Trophoblast cell (in vitro differentiated cells and primary cell): ENCODE results near the gene ATOH7.
A peak's percentile ranks its signal among the peaks of the same experiment; 100 is the strongest.

Source experiments
- DNase-seq, 2 donors: peaks; one replicate each; pipeline ENCODE4 v3.0.0-alpha.2; 2016
- H2AFZ ChIP-seq: 2 replicates; pipeline ENCODE4 v1.6.1; 2013; ENCODE audit warnings: low read length, moderate library complexity, mild to moderate bottlenecking; ENCODE audit not compliant: insufficient read depth, poor library complexity
- H2AK5ac ChIP-seq: 2 replicates; pipeline ENCODE4 v1.6.1; 2013; ENCODE audit warnings: mild to moderate bottlenecking, low read length
- H2BK120ac ChIP-seq: 2 replicates; pipeline ENCODE4 v1.6.1; 2013; ENCODE audit warnings: low read length, mild to moderate bottlenecking, moderate library complexity; ENCODE audit not compliant: insufficient read depth, poor library complexity
- H2BK12ac ChIP-seq: 2 replicates; pipeline ENCODE4 v1.6.1; 2013; ENCODE audit warnings: mild to moderate bottlenecking, low read length, moderate library complexity
- H2BK5ac ChIP-seq: 2 replicates; pipeline ENCODE4 v1.6.1; 2013; ENCODE audit warnings: low read length, low read depth, moderate library complexity, mild to moderate bottlenecking; ENCODE audit not compliant: poor library complexity
- H3K14ac ChIP-seq: 2 replicates; pipeline ENCODE4 v1.6.1; 2013; ENCODE audit warnings: mild to moderate bottlenecking, low read length
- H3K18ac ChIP-seq: 2 replicates; pipeline ENCODE4 v1.6.1; 2013; ENCODE audit warnings: mild to moderate bottlenecking, low read length
- H3K23ac ChIP-seq: 2 replicates; pipeline ENCODE4 v1.6.1; 2013; ENCODE audit warnings: low read length
- H3K27ac ChIP-seq: 2 replicates; pipeline ENCODE4 v1.5.1; 2013; ENCODE audit warnings: low read depth, mild to moderate bottlenecking, inconsistent platforms, low read length, moderate library complexity
- H3K27me3 ChIP-seq: 2 replicates; pipeline ENCODE4 v1.6.1; 2013; ENCODE audit warnings: inconsistent platforms, mild to moderate bottlenecking, low read length, moderate library complexity; ENCODE audit not compliant: insufficient read depth
- H3K36me3 ChIP-seq, 2 experiments: 1 replicate in 1 of 2; 2 replicates in 1 of 2; pipeline ENCODE4 v1.6.1; 2013; ENCODE audit warnings: low read length in 2 of 2, mild to moderate bottlenecking in 2 of 2, moderate library complexity in 1 of 2; ENCODE audit not compliant: insufficient read depth in 2 of 2, control insufficient read depth in 1 of 2
- H3K4ac ChIP-seq: 2 replicates; pipeline ENCODE4 v1.6.1; 2013; ENCODE audit warnings: low read depth, mild to moderate bottlenecking, low read length, moderate library complexity
- H3K4me1 ChIP-seq, 2 experiments: 1 replicate in 1 of 2; 2 replicates in 1 of 2; pipeline ENCODE4 v1.6.1; 2013; ENCODE audit warnings: low read length in 2 of 2, mild to moderate bottlenecking in 2 of 2, moderate library complexity in 1 of 2; ENCODE audit not compliant: insufficient read depth in 2 of 2, control insufficient read depth in 1 of 2
- H3K4me2 ChIP-seq: 2 replicates; pipeline ENCODE4 v1.6.1; 2013; ENCODE audit warnings: inconsistent platforms, mild to moderate bottlenecking, low read length, moderate library complexity
- H3K4me3 ChIP-seq: 2 replicates; pipeline ENCODE4 v1.5.1; 2013; ENCODE audit warnings: mild to moderate bottlenecking, low read depth, low read length, inconsistent platforms
- H3K79me1 ChIP-seq: one replicate; pipeline ENCODE4 v1.6.1; 2013; ENCODE audit warnings: low read length
- H3K79me2 ChIP-seq: 2 replicates; pipeline ENCODE4 v1.6.1; 2013; ENCODE audit warnings: low read length, mild to moderate bottlenecking; ENCODE audit not compliant: control insufficient read depth, insufficient read depth, poor library complexity
- H3K9ac ChIP-seq: 2 replicates; pipeline ENCODE4 v1.6.1; 2013; ENCODE audit warnings: mild to moderate bottlenecking, low read length
- H3K9me3 ChIP-seq: 2 replicates; pipeline ENCODE4 v1.6.1; 2013; ENCODE audit warnings: low read depth, mild to moderate bottlenecking, control low read depth, inconsistent platforms, low read length; ENCODE audit not compliant: insufficient read depth
- H4K12ac ChIP-seq: 2 replicates; pipeline ENCODE4 v1.6.1; 2013; ENCODE audit warnings: low read depth, mild to moderate bottlenecking, low read length, moderate library complexity
- H4K8ac ChIP-seq: 2 replicates; pipeline ENCODE4 v1.6.1; 2013; ENCODE audit warnings: low read depth, mild to moderate bottlenecking, low read length, moderate library complexity
- H4K91ac ChIP-seq: one replicate; pipeline ENCODE4 v1.6.1; 2013; ENCODE audit warnings: low read depth, mild to moderate bottlenecking, low read length, moderate library complexity
- WGBS: extraction: QIAGEN DNeasy Blood & Tissue Kit; methylation state at CpG from one replicate; pipeline ENCODE4 v1.1.7; 2013; ENCODE audit warnings: missing lambda C conversion rate; ENCODE audit not compliant: insufficient read length, insufficient coverage; ENCODE audit errors: extremely low coverage; 5-methylcytosine and 5-hydroxymethylcytosine counted together

The ATOH7 gene

GRCh38 chr10:68185085-68185484, 46.8 kb downstream of the ATOH7 start:
- Histone ChIP-seq H3K4me1 (no peaks in the 10 kb centered on the region), H3K4me3 (no peak overlapping the region), H2BK5ac (no peak overlapping the region), H4K8ac (no peak overlapping the region), H3K79me2 (no peaks in the 10 kb centered on the region), H3K9me3 (no peaks in the 10 kb centered on the region), H3K4ac (no peak overlapping the region), H3K23ac (no peak overlapping the region), H4K12ac (no peak overlapping the region), H2BK120ac (no peak overlapping the region), H2AFZ (no peak overlapping the region), H2BK12ac (no peak overlapping the region), H3K27ac (no peak overlapping the region), H3K18ac (no peak overlapping the region), H3K36me3 (no peaks in the 10 kb centered on the region), H3K79me1 (no peaks in the 10 kb centered on the region), H4K91ac (no peak overlapping the region), H2AK5ac (no peak overlapping the region), H3K14ac (no peak overlapping the region), H3K27me3 (no peaks in the 10 kb centered on the region), H3K9ac (no peak overlapping the region), H3K4me2 (no peak overlapping the region)
- no peak for DNase-seq
- WGBS = no CpG with 5 or more reads among the region's 2 CpGs

- Histone ChIP-seq H4K12ac (no peak overlapping the region), H3K4me3 (no peak overlapping the region), H3K36me3 (no peaks in the 10 kb centered on the region), H2BK5ac (no peak overlapping the region), H3K18ac (no peak overlapping the region), H3K4me1 (no peaks in the 10 kb centered on the region), H2BK120ac (no peak overlapping the region), H2AFZ (no peak overlapping the region), H3K79me2 (no peaks in the 10 kb centered on the region), H3K9ac (no peak overlapping the region), H3K4me2 (no peak overlapping the region), H3K9me3 (no peaks in the 10 kb centered on the region), H3K23ac (no peak overlapping the region), H3K14ac (no peak overlapping the region), H4K8ac (no peak overlapping the region), H3K27ac (no peak overlapping the region), H3K79me1 (no peaks in the 10 kb centered on the region), H2BK12ac (no peak overlapping the region), H3K27me3 (no peaks in the 10 kb centered on the region), H3K4ac (no peak overlapping the region), H4K91ac (no peak overlapping the region), H2AK5ac (no peak overlapping the region)
- no CpG with 5 or more reads among the region's 7 CpGs for WGBS
- peak; percentile 43 to 55 for DNase-seq
Observed at GRCh38 chr10:68184546-68184945, 47.4 kb downstream of the ATOH7 start.
